Prostate gland (tissue), 2 donors: ENCODE data around the gene SPTBN1.

ENCODE experiments used
- CTCF ChIP-seq, 4 experiments: fragments of 200-600 bp in 2 of 4; fragments of 450-650 bp in 2 of 4; sonication (generic) in 2 of 4; IDR thresholded peaks; 1 replicate in 3 of 4; 2 replicates in 1 of 4; pipeline ENCODE4 v1.5.1; 2016 to 2019; ENCODE audit warnings: antibody characterized with exemption in 4 of 4, mild to moderate bottlenecking in 2 of 4, moderate library complexity in 2 of 4
- POLR2AphosphoS5 ChIP-seq: sonication (generic); formaldehyde crosslinking; IDR thresholded peaks from one replicate; pipeline ENCODE4 v1.6.1; 2017; ENCODE audit warnings: antibody characterized with exemption

- TF ChIP-seq CTCF (IDR thresholded peaks at IDR 0.05) (no peak), POLR2AphosphoS5 (no peak)
Observed at GRCh38 chr2:54656863-54657262, 200.7 kb downstream of the SPTBN1 start.
